ENCODE data around the gene KIF20A.

KIF20A gene

GRCh38 chr5:138233280-138233679 is 54.4 kb downstream of the KIF20A start:
- H3K9me3 ChIP-seq, result no peaks in the 10 kb centered on the region
- peaks cover 15% of the 10 kb centered on the region for H3K4me1 ChIP-seq
- no peak for DNase-seq
- no peaks in the 10 kb centered on the region for H3K36me3 ChIP-seq
- no peak for TF ChIP-seq CTCF (IDR thresholded peaks at IDR 0.05; ENCODE audit: low read depth, low read length)
- peaks cover 64% of the 10 kb centered on the region for H3K27me3 ChIP-seq
- no peak overlapping the region for H3K4me3 ChIP-seq (ENCODE audit: low read depth, low read length)

GRCh38 chr5:138234651-138235050 is 55.7 kb downstream of the KIF20A start:
- TF ChIP-seq CTCF (IDR thresholded peaks at IDR 0.05; ENCODE audit: low read depth, low read length), result no peak
- no peak for DNase-seq

More at GRCh38 chr5:138234651-138235050, 55.7 kb downstream of the KIF20A start:
- Histone ChIP-seq H3K9me3 (no peaks in the 10 kb centered on the region), H3K36me3 (no peaks in the 10 kb centered on the region), H3K4me1 (peaks cover 12% of the 10 kb centered on the region), H3K4me3 (ENCODE audit: low read depth, low read length) (no peak overlapping the region), H3K27me3 (peaks cover 75% of the 10 kb centered on the region)

All from BE2C (cell line).